Adipocyte (in vitro differentiated cells): ENCODE results near the gene GOLGA3.
A peak's percentile ranks its signal among the peaks of the same experiment; 100 is the strongest.
"Not testable (repeated sequence)": the region's sequence is repeated elsewhere in the genome, so short reads cannot be mapped to it uniquely, and the experiment has no call there.

Experiments used
- DNase-seq: peaks from one replicate; pipeline ENCODE4 v3.0.0-alpha.2; 2015; ENCODE audit warnings: low read depth
- H3K27me3 ChIP-seq: replicated peaks from 2 replicates; pipeline ENCODE4 v1.7.0; 2013; ENCODE audit warnings: mild to moderate bottlenecking, low read length, moderate library complexity; ENCODE audit not compliant: control insufficient read depth, insufficient read depth
- H3K36me3 ChIP-seq: 2 replicates; pipeline ENCODE4 v1.7.0; 2013; ENCODE audit warnings: low read length, mild to moderate bottlenecking, moderate library complexity; ENCODE audit not compliant: control insufficient read depth, insufficient read depth, severe bottlenecking
- H3K4me1 ChIP-seq: 2 replicates; pipeline ENCODE4 v1.7.0; 2013; ENCODE audit warnings: mild to moderate bottlenecking, low read length, moderate library complexity; ENCODE audit not compliant: control insufficient read depth, insufficient read depth
- H3K4me3 ChIP-seq: 2 replicates; pipeline ENCODE4 v1.7.0; 2013; ENCODE audit warnings: mild to moderate bottlenecking, low read length, moderate library complexity
- H3K9ac ChIP-seq: 2 replicates; pipeline ENCODE4 v1.7.0; 2013; ENCODE audit warnings: mild to moderate bottlenecking, low read length, moderate library complexity
- H3K9me3 ChIP-seq: 2 replicates; pipeline ENCODE4 v1.7.0; 2013; ENCODE audit warnings: mild to moderate bottlenecking, low read length, moderate library complexity; ENCODE audit not compliant: control insufficient read depth

The GOLGA3 gene

GRCh38 chr12:132788375-132789098 lies 40.1 kb downstream of the GOLGA3 start:
- no peaks in the 10 kb centered on the region for H3K27me3 ChIP-seq

GRCh38 chr12:132787877-132788276 lies 40.8 kb downstream of the GOLGA3 start:
- Histone ChIP-seq H3K36me3 (peaks cover 73% of the 10 kb centered on the region), H3K4me1 (no peaks in the 10 kb centered on the region), H3K4me3 (no peak overlapping the region), H3K9ac (no peak overlapping the region), H3K9me3 (no peaks in the 10 kb centered on the region), H3K27me3 (no peaks in the 10 kb centered on the region)
- DNase-seq = no peak

More at GRCh38 chr12:132788375-132789098, 40.1 kb downstream of the GOLGA3 start:
- Histone ChIP-seq H3K4me1 (no peaks in the 10 kb centered on the region), H3K36me3 (peaks cover 69% of the 10 kb centered on the region), H3K9ac (no peak overlapping the region), H3K4me3 (no peak overlapping the region), H3K9me3 (no peaks in the 10 kb centered on the region)
- DNase-seq = no peak

- no peaks in the 10 kb centered on the region for H3K27me3 ChIP-seq
Observed at GRCh38 chr12:132786192-132786591, 42.5 kb downstream of the GOLGA3 start.

GRCh38 chr12:132784580-132784979 lies 44.1 kb downstream of the GOLGA3 start:
- H3K9ac ChIP-seq = no peak overlapping the region
- H3K4me1 ChIP-seq = no peaks in the 10 kb centered on the region
- peaks cover 82% of the 10 kb centered on the region for H3K36me3 ChIP-seq
- H3K4me3 ChIP-seq = no peak overlapping the region
- no peaks in the 10 kb centered on the region for H3K27me3 ChIP-seq
- DNase-seq = no peak
- no peaks in the 10 kb centered on the region for H3K9me3 ChIP-seq

More at GRCh38 chr12:132786192-132786591, 42.5 kb downstream of the GOLGA3 start:
- peaks cover 78% of the 10 kb centered on the region for H3K36me3 ChIP-seq
- H3K4me3 ChIP-seq = no peak overlapping the region
- H3K9me3 ChIP-seq = no peaks in the 10 kb centered on the region
- no peak overlapping the region for H3K9ac ChIP-seq
- DNase-seq = no peak
- no peaks in the 10 kb centered on the region for H3K4me1 ChIP-seq

- H3K9ac ChIP-seq = no peak overlapping the region
- no peaks in the 10 kb centered on the region for H3K4me1 ChIP-seq
- peaks cover 82% of the 10 kb centered on the region for H3K36me3 ChIP-seq
- H3K4me3 ChIP-seq = no peak overlapping the region
- no peaks in the 10 kb centered on the region for H3K9me3 ChIP-seq
- no peaks in the 10 kb centered on the region for H3K27me3 ChIP-seq
- no peak for DNase-seq
Observed at GRCh38 chr12:132783917-132784531, 44.6 kb downstream of the GOLGA3 start.

- H3K27me3 ChIP-seq = no peaks in the 10 kb centered on the region
- H3K36me3 ChIP-seq = peaks cover 84% of the 10 kb centered on the region
- H3K4me3 ChIP-seq = no peak overlapping the region
- no peak overlapping the region for H3K9ac ChIP-seq
- H3K9me3 ChIP-seq = no peaks in the 10 kb centered on the region
- DNase-seq = no peak
- H3K4me1 ChIP-seq = peaks cover 7% of the 10 kb centered on the region
Observed at GRCh38 chr12:132781938-132782337, 46.7 kb downstream of the GOLGA3 start.

DNA sequence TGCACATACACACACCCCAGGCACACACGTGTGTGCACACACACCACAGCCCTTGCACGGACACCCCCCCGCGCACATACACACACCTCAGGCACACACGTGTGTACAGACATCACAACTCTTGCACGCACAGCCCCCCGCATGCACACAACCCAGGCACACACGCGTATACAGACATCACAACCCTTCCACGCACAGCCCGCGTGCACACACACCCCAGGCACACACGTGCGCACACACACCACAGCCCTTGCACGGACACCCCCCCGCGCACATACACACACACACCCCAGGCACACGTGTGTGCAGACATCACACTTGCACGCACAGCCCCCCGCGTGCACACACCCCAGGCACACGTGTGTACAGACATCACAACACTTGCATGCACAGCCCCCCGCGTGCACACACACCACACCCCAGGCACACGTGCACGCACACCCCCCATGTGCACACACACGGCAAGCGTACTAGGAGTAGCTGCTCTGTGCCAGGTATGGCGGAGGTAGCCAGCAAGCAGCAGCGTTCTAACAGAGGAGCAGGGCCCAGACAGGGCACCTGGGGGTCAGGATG lies 48.8 kb downstream of the GOLGA3 start:
- no peak overlapping the region for H3K9ac ChIP-seq
- no peak overlapping the region for H3K4me3 ChIP-seq
- no peaks in the 10 kb centered on the region for H3K9me3 ChIP-seq
- peaks cover 90% of the 10 kb centered on the region for H3K36me3 ChIP-seq
- H3K4me1 ChIP-seq = peaks cover 13% of the 10 kb centered on the region
- no peaks in the 10 kb centered on the region for H3K27me3 ChIP-seq
- no peak for DNase-seq

DNA sequence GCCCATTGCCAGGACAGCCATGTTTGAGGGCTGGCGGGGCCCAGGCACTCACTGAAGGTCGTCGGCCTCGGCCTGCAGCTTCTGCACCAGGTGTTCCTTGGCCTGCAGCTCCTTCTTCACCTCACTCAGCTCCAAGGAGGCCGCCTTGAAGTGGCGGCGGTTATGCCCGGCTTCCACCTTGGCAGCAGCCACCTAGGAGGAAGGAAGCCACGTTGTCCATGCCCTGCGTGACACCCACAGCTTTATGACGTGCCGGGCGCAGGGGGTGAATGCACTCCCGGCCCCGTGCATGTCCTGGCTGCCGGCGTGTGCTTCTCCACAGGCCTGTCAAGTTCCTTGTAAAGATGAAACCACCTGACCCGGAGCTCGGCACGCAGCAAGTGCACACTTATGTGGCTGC lies 51.1 kb downstream of the GOLGA3 start:
- Histone ChIP-seq H3K9me3 (no peaks in the 10 kb centered on the region), H3K36me3 (peaks cover 92% of the 10 kb centered on the region)
- no peak for DNase-seq

DNA sequence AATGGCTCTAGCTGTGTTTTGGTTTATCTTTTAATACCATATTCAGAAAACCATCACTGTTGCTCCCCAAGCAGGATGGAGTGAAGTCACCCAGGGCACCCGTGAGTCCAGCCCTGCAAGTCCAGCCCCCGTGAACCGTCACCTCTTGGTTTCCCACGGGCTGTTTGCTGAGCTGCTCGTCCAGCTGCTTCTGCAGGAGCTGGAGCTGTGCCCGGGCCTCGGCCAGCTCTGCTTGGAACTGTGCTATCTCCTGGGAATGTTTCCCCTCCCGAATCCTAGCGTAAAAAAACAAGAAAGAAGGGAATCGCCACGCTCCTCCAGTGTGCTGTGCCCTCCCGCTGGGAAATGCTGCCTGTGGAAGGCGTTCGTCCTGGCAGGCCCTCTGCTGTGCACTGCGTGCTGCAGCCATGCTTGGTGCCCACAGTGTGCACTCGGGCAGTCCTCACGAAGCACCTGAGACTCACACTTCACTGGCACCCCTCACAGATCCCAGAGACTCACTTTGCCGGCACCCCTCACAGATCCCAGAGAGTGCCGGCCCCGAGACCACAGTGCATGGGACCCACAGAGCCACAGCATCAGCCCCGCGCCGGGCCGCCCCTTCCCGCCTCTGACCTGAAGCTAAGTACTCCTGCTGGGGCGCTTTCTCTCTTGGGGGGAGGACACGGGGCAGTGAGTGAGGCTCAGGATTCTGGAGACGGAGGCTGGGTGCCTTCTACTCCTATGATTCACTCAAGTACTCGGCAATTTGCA lies 51.7 kb downstream of the GOLGA3 start:
- H3K4me1 ChIP-seq = peaks cover 13% of the 10 kb centered on the region
- H3K9ac ChIP-seq = peak overlapping the region; percentile 20
- no peaks in the 10 kb centered on the region for H3K9me3 ChIP-seq
- no peak overlapping the region for H3K4me3 ChIP-seq
- peaks cover 91% of the 10 kb centered on the region for H3K36me3 ChIP-seq
- no peaks in the 10 kb centered on the region for H3K27me3 ChIP-seq
- no peak for DNase-seq

More for the DNA sequence above, 51.1 kb downstream of the GOLGA3 start:
- peaks cover 13% of the 10 kb centered on the region for H3K4me1 ChIP-seq
- H3K4me3 ChIP-seq = no peak overlapping the region
- H3K27me3 ChIP-seq = no peaks in the 10 kb centered on the region
- peak overlapping the region; percentile 20 for H3K9ac ChIP-seq

GRCh38 chr12:132776230-132776625 lies 52.4 kb downstream of the GOLGA3 start:
- peaks cover 91% of the 10 kb centered on the region for H3K36me3 ChIP-seq
- H3K4me3 ChIP-seq, H3K9me3 ChIP-seq, H3K9ac ChIP-seq, H3K27me3 ChIP-seq, DNase-seq: not testable (repeated sequence)
- peaks cover 13% of the 10 kb centered on the region for H3K4me1 ChIP-seq
